GM10266 (cell line): ENCODE data around the gene NPEPL1.

Experiments
- DNase-seq: peaks from one replicate; pipeline ENCODE4 v3.0.0; 2012; ENCODE audit errors: extremely low spot score
- TF ChIP-seq, protein P1 (sequence below): IDR thresholded peaks from 2 replicates; pipeline ENCODE4 v1.5.1; 2012; ENCODE audit warnings: mild to moderate bottlenecking, low read depth; ENCODE audit not compliant: control insufficient read depth, insufficient read depth; ENCODE audit errors: missing control alignments

The NPEPL1 gene

DNA sequence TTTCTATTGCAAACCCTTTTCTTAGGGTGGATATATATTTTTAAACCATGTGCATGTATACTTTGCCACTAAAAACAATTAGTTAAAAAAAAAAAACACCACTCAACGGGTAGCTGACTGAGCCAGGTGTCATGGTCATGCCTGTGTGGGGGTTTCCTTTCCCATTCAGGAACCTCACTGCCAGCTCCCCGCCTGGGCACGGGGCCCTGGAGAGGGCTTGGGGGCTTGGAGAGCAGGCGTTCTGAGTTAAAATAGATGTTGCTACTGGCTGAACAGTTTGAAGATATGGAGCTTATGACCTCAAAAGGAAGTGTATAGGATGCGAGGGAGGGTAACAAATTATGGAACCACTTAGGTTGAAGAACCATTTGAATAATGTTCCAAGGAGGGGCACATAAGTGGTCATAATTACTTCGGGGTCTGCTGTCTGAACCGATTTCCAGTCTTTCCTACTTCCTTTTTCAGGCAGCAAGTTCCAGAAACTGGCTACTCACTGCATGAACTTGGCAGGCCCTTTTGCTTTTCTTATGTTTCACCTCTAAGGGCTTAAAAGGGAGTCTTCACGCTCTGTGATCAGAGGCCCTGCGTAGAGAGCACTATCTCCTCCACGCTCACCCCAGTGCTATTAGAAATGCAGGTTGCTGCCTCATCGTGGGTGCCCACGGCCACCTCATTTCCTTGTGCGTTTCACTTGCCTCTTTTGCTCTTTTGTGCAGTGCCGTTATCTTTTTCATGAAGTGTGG, 31.6 kb upstream of the NPEPL1 start:
- DNase-seq = no peak
- TF ChIP-seq, protein P1, sequence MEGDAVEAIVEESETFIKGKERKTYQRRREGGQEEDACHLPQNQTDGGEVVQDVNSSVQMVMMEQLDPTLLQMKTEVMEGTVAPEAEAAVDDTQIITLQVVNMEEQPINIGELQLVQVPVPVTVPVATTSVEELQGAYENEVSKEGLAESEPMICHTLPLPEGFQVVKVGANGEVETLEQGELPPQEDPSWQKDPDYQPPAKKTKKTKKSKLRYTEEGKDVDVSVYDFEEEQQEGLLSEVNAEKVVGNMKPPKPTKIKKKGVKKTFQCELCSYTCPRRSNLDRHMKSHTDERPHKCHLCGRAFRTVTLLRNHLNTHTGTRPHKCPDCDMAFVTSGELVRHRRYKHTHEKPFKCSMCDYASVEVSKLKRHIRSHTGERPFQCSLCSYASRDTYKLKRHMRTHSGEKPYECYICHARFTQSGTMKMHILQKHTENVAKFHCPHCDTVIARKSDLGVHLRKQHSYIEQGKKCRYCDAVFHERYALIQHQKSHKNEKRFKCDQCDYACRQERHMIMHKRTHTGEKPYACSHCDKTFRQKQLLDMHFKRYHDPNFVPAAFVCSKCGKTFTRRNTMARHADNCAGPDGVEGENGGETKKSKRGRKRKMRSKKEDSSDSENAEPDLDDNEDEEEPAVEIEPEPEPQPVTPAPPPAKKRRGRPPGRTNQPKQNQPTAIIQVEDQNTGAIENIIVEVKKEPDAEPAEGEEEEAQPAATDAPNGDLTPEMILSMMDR = no peak

GRCh38 chr20:58661598-58662473, 30.8 kb upstream of the NPEPL1 start:
- no peak for DNase-seq
- TF ChIP-seq, protein P1 = no peak

- TF ChIP-seq, protein P1 = no peak
- DNase-seq = no peak
Measured at GRCh38 chr20:58664331-58664730, 28.3 kb upstream of the NPEPL1 start.

DNA sequence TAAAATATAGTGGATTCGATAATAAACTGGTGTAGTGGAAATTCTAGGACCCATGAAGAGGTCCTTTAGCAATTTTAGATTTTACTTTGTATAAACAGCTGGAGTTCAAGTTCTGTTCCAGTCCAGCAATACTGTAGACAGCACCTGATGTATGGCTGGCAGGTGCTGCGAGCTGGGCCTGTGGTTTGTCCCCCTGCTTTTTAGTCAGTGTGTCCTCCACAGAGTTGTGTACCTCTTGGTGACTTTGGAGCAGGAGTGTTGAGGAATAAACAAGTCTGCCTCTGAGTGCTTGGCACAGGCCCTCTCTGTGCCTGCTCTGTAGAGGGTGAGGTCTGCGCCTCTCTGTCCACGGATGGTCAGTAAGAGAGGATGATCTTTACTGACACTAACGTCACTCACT, 27.7 kb upstream of the NPEPL1 start:
- no peak for DNase-seq
- TF ChIP-seq, protein P1 = no peak

- no peak for DNase-seq
Measured at GRCh38 chr20:58665606-58666005, 27.0 kb upstream of the NPEPL1 start.

DNA sequence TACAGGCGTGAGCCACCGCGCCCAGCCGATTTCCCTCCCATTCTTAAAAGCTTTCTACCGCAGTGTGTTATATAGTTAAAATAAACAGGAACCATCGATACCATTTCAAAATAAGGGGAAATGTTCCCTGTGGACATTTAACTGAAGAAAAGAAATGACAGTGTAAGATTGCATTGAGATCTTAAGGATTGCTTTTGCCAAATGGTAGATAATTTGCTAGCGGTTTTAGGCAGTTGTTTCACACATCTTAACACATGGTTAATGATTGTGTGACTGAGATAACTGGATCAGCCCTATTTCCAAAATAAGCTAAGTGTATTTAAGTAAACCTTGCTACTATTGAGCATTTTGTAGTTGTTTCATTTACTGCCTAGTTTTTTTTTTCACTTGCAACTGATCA, 25.9 kb upstream of the NPEPL1 start:
- DNase-seq = no peak
- TF ChIP-seq, protein P1 = no peak

More at GRCh38 chr20:58665606-58666005, 27.0 kb upstream of the NPEPL1 start:
- TF ChIP-seq, protein P1 = no peak

- TF ChIP-seq, protein P1 = no peak
- no peak for DNase-seq
Measured at GRCh38 chr20:58667975-58668374, 24.6 kb upstream of the NPEPL1 start.
